Uterus (tissue), 4 donors: ENCODE results near the gene SF3A2. TPM values are rescaled to one million over a fixed set of nuclear protein-coding genes. Genes with fewer than 3 reads are reported as not detected.
A peak's percentile ranks its signal among the peaks of the same experiment; 100 is the strongest.

Source experiments
- DNase-seq, 2 donors: peaks; one replicate each; pipeline ENCODE4 v3.0.0-alpha.2; 2019 to 2020
- H3K27ac ChIP-seq, 2 donors: fragments of 200-600 bp; sonication (generic); 1 replicate in 1 of 2; 2 replicates in 1 of 2; pipeline ENCODE4 v1.5.1; 2016 to 2018
- H3K27me3 ChIP-seq, 2 donors: fragments of 200-600 bp; sonication (generic); one replicate each; pipeline ENCODE4 v1.5.1; 2018 to 2019; ENCODE audit warnings: control low read depth in 1 of 2
- H3K36me3 ChIP-seq, 2 donors: fragments of 200-600 bp; sonication (generic); one replicate each; pipeline ENCODE4 v1.5.1; 2019; ENCODE audit warnings: control low read depth in 1 of 2
- H3K4me1 ChIP-seq, 2 donors: fragments of 200-600 bp; sonication (generic); one replicate each; pipeline ENCODE4 v1.5.1; 2018 to 2019; ENCODE audit warnings: control low read depth in 1 of 2
- H3K4me3 ChIP-seq, 2 donors: fragments of 200-600 bp; sonication (generic); 1 replicate in 1 of 2; 2 replicates in 1 of 2; pipeline ENCODE4 v1.5.1; 2018 to 2019; ENCODE audit warnings: mild to moderate bottlenecking in 1 of 2
- H3K9me3 ChIP-seq, 2 donors: fragments of 200-600 bp; sonication (generic); one replicate each; pipeline ENCODE4 v1.5.1; 2019; ENCODE audit warnings: control low read depth in 1 of 2
- CTCF ChIP-seq, 4 experiments: fragments of 200-600 bp in 2 of 4; fragments of 450-650 bp in 2 of 4; sonication (generic) in 2 of 4; IDR thresholded peaks; one replicate each; pipeline ENCODE4 v1.5.1; 2016 to 2019; ENCODE audit warnings: antibody characterized with exemption in 4 of 4, mild to moderate bottlenecking in 2 of 4, moderate library complexity in 1 of 4
- POLR2A ChIP-seq, 2 donors: fragments of 450-650 bp; IDR thresholded peaks; one replicate each; pipeline ENCODE4 v1.6.1; 2016; ENCODE audit warnings: antibody characterized with exemption in 2 of 2, mild to moderate bottlenecking in 1 of 2, moderate library complexity in 1 of 2
- intact Hi-C: fragments of 100-400 bp; cut with DNase I; formaldehyde crosslinking; loops from one replicate; pipeline ENCODE4 v1.15.1; 2023; ENCODE audit warnings: low total_unique reads
- total RNA-seq, 4 donors: library from RNA; depleted of rRNA in 3 of 4; stranded (reverse); fragments of >200 nt in 3 of 4; gene quantifications; one replicate each; pipeline versions ENCODE4 v1.1.0 to v1.2.4, GENCODE V29; 2014 to 2023
- donor health status: DM: yes; HTN: yes; CAD: no.

The SF3A2 gene
- total RNA-seq, 4 donors from 2014 or later = 33.2 to 107 (median 50.6) TPM

DNA sequence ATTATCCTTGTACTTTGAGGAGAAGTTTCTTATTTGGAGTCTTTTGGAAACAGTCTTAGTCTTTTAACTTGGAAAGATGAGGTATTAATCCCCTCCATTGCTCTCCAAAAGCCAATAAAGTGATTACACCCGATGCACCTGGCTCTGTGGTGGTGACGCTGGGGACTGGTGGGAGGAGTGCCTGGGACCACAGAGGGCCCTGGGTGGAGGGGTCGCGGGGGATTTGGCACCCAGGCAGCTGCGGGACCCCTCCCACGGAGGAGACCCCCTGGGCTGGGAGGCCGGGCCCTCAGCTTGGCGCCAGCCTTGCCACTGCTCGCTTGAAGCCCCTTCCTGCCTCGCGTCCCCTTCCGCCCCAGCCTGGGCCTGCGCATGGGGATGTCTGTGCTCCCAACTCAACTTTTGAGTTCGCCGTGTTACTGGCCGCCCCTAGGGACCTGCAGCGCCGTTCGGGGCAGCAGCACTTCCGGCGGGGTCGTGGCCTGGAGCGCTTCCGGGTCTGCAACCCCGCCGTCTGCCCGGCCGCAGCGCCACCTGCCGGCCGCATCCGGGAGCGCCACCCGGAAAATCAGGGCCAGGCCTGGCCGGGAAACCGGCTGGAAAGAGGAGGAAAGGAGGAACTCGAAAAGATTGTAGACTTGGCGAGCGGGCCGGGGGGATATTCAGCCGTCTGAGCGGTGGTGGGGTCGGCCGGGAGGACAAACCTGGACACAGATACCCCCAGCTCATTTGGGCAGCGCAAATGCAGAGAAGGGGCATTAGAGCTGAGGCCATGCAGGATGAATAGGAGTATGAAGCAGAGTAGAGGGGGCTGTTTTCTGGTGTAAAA is 36.9 kb downstream of the SF3A2 start:
- intact Hi-C loops = loop anchor here (5.0 to 10.0 kb wide), 2 partner anchors 36 to 119 kb away; partner anchors contain the start of genes AP3D1, PLEKHJ1 and SF3A2
- H3K4me3 ChIP-seq = no peak overlapping the region
- H3K36me3 ChIP-seq = no peaks in the 10 kb centered on the region
- peak overlapping the region; percentile 98 to 100 for H3K27ac ChIP-seq
- DNase-seq = peak; percentile 53 to 77
- peaks cover 3 to 15% of the 10 kb centered on the region in 2 donors for H3K4me1 ChIP-seq
- TF ChIP-seq POLR2A (IDR thresholded peaks at IDR 0.05) (no peak), CTCF (IDR thresholded peaks at IDR 0.05) (peak; percentile 91 to 97 (median 94))
- no peaks in the 10 kb centered on the region for H3K27me3 ChIP-seq
- no peaks in the 10 kb centered on the region for H3K9me3 ChIP-seq

GRCh38 chr19:2274185-2274711 is 37.6 kb downstream of the SF3A2 start:
- TF ChIP-seq POLR2A (IDR thresholded peaks at IDR 0.05) (no peak), CTCF (IDR thresholded peaks at IDR 0.05) (no peak)
- Histone ChIP-seq H3K36me3 (no peaks in the 10 kb centered on the region), H3K27ac (peak overlapping the region; percentile 98 to 100), H3K4me3 (no peak overlapping the region), H3K9me3 (no peaks in the 10 kb centered on the region), H3K27me3 (no peaks in the 10 kb centered on the region), H3K4me1 (peaks cover 3 to 15% of the 10 kb centered on the region in 2 donors)
- DNase-seq = no peak
- intact Hi-C loops = loop anchor here (5.0 to 10.0 kb wide), 2 partner anchors 37 to 119 kb away; partner anchors contain the start of genes AP3D1, PLEKHJ1 and SF3A2

DNA sequence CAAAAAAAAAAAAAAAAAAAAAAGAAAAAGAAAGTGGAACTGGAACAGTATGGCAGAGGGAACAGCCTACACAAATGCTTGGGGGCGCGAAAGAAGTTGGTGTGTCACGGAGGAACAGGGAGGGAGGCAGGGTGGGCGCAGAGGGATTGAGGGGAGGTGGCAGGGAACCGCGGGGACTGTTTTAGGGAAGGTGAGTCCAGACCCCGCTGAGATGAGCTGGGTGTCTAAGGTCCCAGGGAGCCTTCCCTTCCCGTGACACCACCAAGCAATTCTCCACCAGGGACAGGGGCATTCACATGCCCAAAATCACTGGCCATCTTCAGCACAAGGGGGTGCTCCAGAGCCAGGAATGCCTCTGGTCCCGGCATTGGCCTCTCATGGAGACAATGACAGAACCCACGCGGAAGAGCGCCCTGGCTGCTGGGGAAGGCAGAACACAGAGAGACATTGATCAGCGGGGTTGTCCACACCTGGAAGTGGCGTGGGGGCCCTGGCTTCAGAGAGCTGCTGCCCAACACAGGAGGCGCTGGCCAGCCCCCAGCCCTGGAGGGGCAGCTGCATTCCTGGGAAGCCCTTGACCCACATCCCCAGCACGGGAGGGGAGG is 38.4 kb downstream of the SF3A2 start:
- peak; percentile 36 to 69 (median 54) for TF ChIP-seq CTCF (IDR thresholded peaks at IDR 0.05)
- no peak for TF ChIP-seq POLR2A (IDR thresholded peaks at IDR 0.05)
- H3K4me3 ChIP-seq = no peak overlapping the region
- DNase-seq = peak in 1 of 2 donors; percentile 67
- H3K27me3 ChIP-seq = no peaks in the 10 kb centered on the region
- peak overlapping the region; percentile 3 to 11 for H3K27ac ChIP-seq
- no peaks in the 10 kb centered on the region for H3K36me3 ChIP-seq
- peaks cover 3 to 15% of the 10 kb centered on the region in 2 donors for H3K4me1 ChIP-seq
- intact Hi-C loops = loop anchor here (5.0 to 10.0 kb wide), 2 partner anchors 38 to 120 kb away; partner anchors contain the start of genes AP3D1, PLEKHJ1 and SF3A2
- no peaks in the 10 kb centered on the region for H3K9me3 ChIP-seq

GRCh38 chr19:2275588-2276428 is 39.2 kb downstream of the SF3A2 start:
- Histone ChIP-seq H3K36me3 (no peaks in the 10 kb centered on the region), H3K4me3 (peak overlapping the region in 1 of 2 donors; percentile 8), H3K27me3 (no peaks in the 10 kb centered on the region), H3K4me1 (peaks cover 3 to 15% of the 10 kb centered on the region in 2 donors), H3K9me3 (no peaks in the 10 kb centered on the region), H3K27ac (peak overlapping the region in 1 of 2 donors; percentile 3)
- intact Hi-C loops = loop anchor here (10.0 kb wide), 1 partner anchor 121 kb away; the partner anchor contains the start of gene AP3D1
- peak in 1 of 2 donors; percentile 61 for DNase-seq
- TF ChIP-seq CTCF (IDR thresholded peaks at IDR 0.05) (no peak), POLR2A (IDR thresholded peaks at IDR 0.05) (no peak)
